ENCODE results near the gene TIMP2. TPM values are rescaled to one million over a fixed set of nuclear protein-coding genes. Genes with fewer than 3 reads are reported as not detected.
A peak's percentile ranks its signal among the peaks of the same experiment; 100 is the strongest.

TIMP2 gene
- total and polyA plus RNA-seq, 4 donors = 47.5 to 176 (median 91.9) TPM

DNA sequence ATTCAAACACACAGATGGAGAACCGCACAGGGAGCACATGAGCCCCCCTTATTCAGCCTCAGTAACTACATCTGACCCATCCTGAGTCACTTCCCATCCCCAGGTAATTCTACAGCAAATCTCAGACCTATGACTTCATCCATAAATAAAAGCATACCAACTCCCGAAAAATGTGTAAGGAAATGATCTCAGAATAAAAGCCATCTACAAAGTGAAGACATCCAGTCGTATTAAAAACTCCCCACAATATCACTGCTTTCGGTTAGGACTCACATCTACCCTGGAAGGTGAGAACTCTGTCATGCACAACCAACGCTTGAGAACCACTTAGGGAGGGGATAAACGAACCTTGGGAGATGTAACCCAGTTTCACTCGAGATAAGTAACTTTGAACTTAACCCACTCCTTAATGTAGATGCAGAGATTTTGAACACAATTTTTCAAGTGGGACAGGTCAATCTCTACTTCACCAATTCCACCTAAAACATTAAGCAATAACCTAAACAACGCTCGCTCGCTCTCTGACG lies 85.9 kb downstream of the TIMP2 start:
- Histone ChIP-seq H3K36me3 (ENCODE audit: control insufficient read depth in 4 of 4, insufficient read depth in 4 of 4, low read length in 4 of 4) (peaks cover 19 to 30% (median 24%) of the 10 kb centered on the region in 4 donors), H3K4me1 (ENCODE audit: control insufficient read depth in 5 of 5, insufficient read depth in 5 of 5, low read length in 5 of 5) (peaks cover 0 to 22% (median 12%) of the 10 kb centered on the region in 5 donors), H3K9ac (ENCODE audit: insufficient read depth in 1 of 2, low read length in 2 of 2) (peak overlapping the region; percentile 78 to 95), H3K4me3 (peak overlapping the region; percentile 81), H3K27ac (ENCODE audit: low read depth in 1 of 2, low read length in 1 of 2) (peak overlapping the region; percentile 86 to 97), H3K27me3 (ENCODE audit: control insufficient read depth in 3 of 3, insufficient read depth in 3 of 3, low read length in 2 of 3) (no peaks in the 10 kb centered on the region), H3K9me3 (ENCODE audit: control insufficient read depth in 4 of 4, insufficient read depth in 3 of 4, low read length in 3 of 4) (no peaks in the 10 kb centered on the region)
- no peak for ATAC-seq (ENCODE audit: insufficient read depth, low FRiP score)
- DNase-seq = no peak
- TF ChIP-seq, protein P1, sequence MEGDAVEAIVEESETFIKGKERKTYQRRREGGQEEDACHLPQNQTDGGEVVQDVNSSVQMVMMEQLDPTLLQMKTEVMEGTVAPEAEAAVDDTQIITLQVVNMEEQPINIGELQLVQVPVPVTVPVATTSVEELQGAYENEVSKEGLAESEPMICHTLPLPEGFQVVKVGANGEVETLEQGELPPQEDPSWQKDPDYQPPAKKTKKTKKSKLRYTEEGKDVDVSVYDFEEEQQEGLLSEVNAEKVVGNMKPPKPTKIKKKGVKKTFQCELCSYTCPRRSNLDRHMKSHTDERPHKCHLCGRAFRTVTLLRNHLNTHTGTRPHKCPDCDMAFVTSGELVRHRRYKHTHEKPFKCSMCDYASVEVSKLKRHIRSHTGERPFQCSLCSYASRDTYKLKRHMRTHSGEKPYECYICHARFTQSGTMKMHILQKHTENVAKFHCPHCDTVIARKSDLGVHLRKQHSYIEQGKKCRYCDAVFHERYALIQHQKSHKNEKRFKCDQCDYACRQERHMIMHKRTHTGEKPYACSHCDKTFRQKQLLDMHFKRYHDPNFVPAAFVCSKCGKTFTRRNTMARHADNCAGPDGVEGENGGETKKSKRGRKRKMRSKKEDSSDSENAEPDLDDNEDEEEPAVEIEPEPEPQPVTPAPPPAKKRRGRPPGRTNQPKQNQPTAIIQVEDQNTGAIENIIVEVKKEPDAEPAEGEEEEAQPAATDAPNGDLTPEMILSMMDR (IDR thresholded peaks at IDR 0.05; ENCODE audit: control extremely low read depth, extremely low read depth) = no peak
- 17 to 26% methylated on average over 11 of the region's 11 CpGs for WGBS, 2 donors

GRCh38 chr17:78838574-78839005 lies 86.6 kb downstream of the TIMP2 start:
- Histone ChIP-seq H3K27ac (ENCODE audit: low read depth in 1 of 2, low read length in 1 of 2) (no peak overlapping the region), H3K27me3 (ENCODE audit: control insufficient read depth in 3 of 3, insufficient read depth in 3 of 3, low read length in 2 of 3) (no peaks in the 10 kb centered on the region), H3K4me3 (no peak overlapping the region), H3K4me1 (ENCODE audit: control insufficient read depth in 5 of 5, insufficient read depth in 5 of 5, low read length in 5 of 5) (peaks cover 0 to 22% (median 12%) of the 10 kb centered on the region in 5 donors), H3K9ac (ENCODE audit: insufficient read depth in 1 of 2, low read length in 2 of 2) (peak overlapping the region in 1 of 2 donors; percentile 95), H3K36me3 (ENCODE audit: control insufficient read depth in 4 of 4, insufficient read depth in 4 of 4, low read length in 4 of 4) (peaks cover 19 to 34% (median 25%) of the 10 kb centered on the region in 4 donors), H3K9me3 (ENCODE audit: control insufficient read depth in 4 of 4, insufficient read depth in 3 of 4, low read length in 3 of 4) (no peaks in the 10 kb centered on the region)
- WGBS, 2 donors = 81 to 93% methylated on average over 22 of the region's 22 CpGs
- TF ChIP-seq, protein P1 (IDR thresholded peaks at IDR 0.05; ENCODE audit: control extremely low read depth, extremely low read depth) = no peak
- DNase-seq = no peak
- ATAC-seq (ENCODE audit: insufficient read depth, low FRiP score) = no peak

GRCh38 chr17:78836420-78837021 lies 88.7 kb downstream of the TIMP2 start:
- no peak overlapping the region for H3K4me3 ChIP-seq
- no peak for ATAC-seq (ENCODE audit: insufficient read depth, low FRiP score)
- peaks cover 0 to 19% (median 12%) of the 10 kb centered on the region in 5 donors for H3K4me1 ChIP-seq (ENCODE audit: control insufficient read depth in 5 of 5, insufficient read depth in 5 of 5, low read length in 5 of 5)
- no peak for DNase-seq
- WGBS, 2 donors = 85 to 91% methylated on average over 5 of the region's 5 CpGs
- TF ChIP-seq, protein P1 (IDR thresholded peaks at IDR 0.05; ENCODE audit: control extremely low read depth, extremely low read depth) = no peak
- H3K9ac ChIP-seq (ENCODE audit: insufficient read depth in 1 of 2, low read length in 2 of 2) = no peak overlapping the region
- no peaks in the 10 kb centered on the region for H3K27me3 ChIP-seq (ENCODE audit: control insufficient read depth in 3 of 3, insufficient read depth in 3 of 3, low read length in 2 of 3)
- H3K27ac ChIP-seq (ENCODE audit: low read depth in 1 of 2, low read length in 1 of 2) = no peak overlapping the region
- H3K36me3 ChIP-seq (ENCODE audit: control insufficient read depth in 4 of 4, insufficient read depth in 4 of 4, low read length in 4 of 4) = peaks cover 27 to 39% (median 37%) of the 10 kb centered on the region in 4 donors
- no peaks in the 10 kb centered on the region for H3K9me3 ChIP-seq (ENCODE audit: control insufficient read depth in 4 of 4, insufficient read depth in 3 of 4, low read length in 3 of 4)
